SK-N-SH treated with all-trans-retinoic acid at 6 μM for 48 hours (cell line): ENCODE data around the gene EHMT2.
"Not testable (repeated sequence)": the region's sequence is repeated elsewhere in the genome, so short reads cannot be mapped to it uniquely, and the experiment has no call there.

Experiments used
- ARNTL ChIP-seq: fragments of 450-650 bp; formaldehyde crosslinking; IDR thresholded peaks from 2 replicates; pipeline ENCODE4 v1.5.0; 2020; ENCODE audit warnings: low read depth, mild to moderate bottlenecking, moderate library complexity, borderline replicate concordance
- CSRNP3 ChIP-seq: fragments of 250-450 bp; sonication (Bioruptor Pico); IDR thresholded peaks from 2 replicates; pipeline ENCODE4 v1.5.1; 2021; ENCODE audit warnings: mild to moderate bottlenecking, moderate library complexity
- ESRRG ChIP-seq: fragments of 250-450 bp; sonication (Bioruptor Pico); IDR thresholded peaks from 2 replicates; pipeline ENCODE4 v1.6.1; 2021; ENCODE audit warnings: mild to moderate bottlenecking
- OSR1 ChIP-seq: fragments of 250-450 bp; sonication (Bioruptor Pico); IDR thresholded peaks from 2 replicates; pipeline ENCODE4 v1.8.0; 2022; ENCODE audit warnings: moderate library complexity, mild to moderate bottlenecking, inconsistent platforms
- TOX ChIP-seq: fragments of 250-450 bp; sonication (Bioruptor Pico); IDR thresholded peaks from 2 replicates; pipeline ENCODE4 v1.8.0; 2021; ENCODE audit warnings: mild to moderate bottlenecking, moderate library complexity, borderline replicate concordance
- ZFP30 ChIP-seq: fragments of 450-650 bp; formaldehyde crosslinking; IDR thresholded peaks from 2 replicates; pipeline ENCODE4 v1.5.0; 2022; ENCODE audit warnings: mild to moderate bottlenecking, moderate library complexity
- ZNF70 ChIP-seq: fragments of 450-650 bp; formaldehyde crosslinking; IDR thresholded peaks from 2 replicates; pipeline ENCODE4 v1.5.0; 2020; ENCODE audit warnings: mild to moderate bottlenecking, moderate library complexity
- ZNF8 ChIP-seq: fragments of 450-650 bp; formaldehyde crosslinking; IDR thresholded peaks from 2 replicates; pipeline ENCODE4 v1.5.0; 2020; ENCODE audit warnings: mild to moderate bottlenecking, moderate library complexity
- TF ChIP-seq, protein P1 (sequence below): fragments of 250-450 bp; sonication (Bioruptor Pico); IDR thresholded peaks from 2 replicates; pipeline ENCODE4 v1.8.0; 2020; ENCODE audit warnings: mild to moderate bottlenecking, moderate library complexity, borderline replicate concordance
- TF ChIP-seq, protein P2 (sequence below): fragments of 250-450 bp; sonication (Bioruptor Pico); IDR thresholded peaks from 2 replicates; pipeline ENCODE4 v1.5.0; 2020; ENCODE audit warnings: mild to moderate bottlenecking, moderate library complexity

DNA sequence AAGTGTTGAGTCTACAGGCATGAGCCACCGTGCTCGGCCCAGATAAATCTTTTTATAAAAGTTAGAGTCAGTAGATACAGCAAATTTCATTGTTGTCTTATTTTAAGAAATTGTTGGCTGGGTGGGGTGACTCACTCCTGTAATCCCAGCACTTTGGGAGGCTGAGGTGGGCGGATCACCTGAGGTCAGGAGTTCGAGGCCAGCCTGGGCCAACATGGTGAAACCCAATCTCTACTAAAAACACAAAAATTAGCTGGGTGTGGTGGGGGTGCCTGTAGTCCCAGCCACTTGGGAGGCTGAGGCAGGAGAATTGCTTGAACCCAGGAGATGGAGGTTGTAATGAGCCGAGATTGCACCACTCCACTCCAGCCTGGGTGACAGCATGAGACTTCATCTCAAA is 10.8 kb upstream of the EHMT2 start:
- not testable (repeated sequence) for TF ChIP-seq TOX (CRISPR knock-in tag); OSR1 (CRISPR knock-in tag); ZFP30 (CRISPR knock-in tag); ZNF8 (CRISPR knock-in tag); ZNF70 (CRISPR knock-in tag); ESRRG; ARNTL; CSRNP3 (CRISPR knock-in tag)
- TF ChIP-seq, protein P1, sequence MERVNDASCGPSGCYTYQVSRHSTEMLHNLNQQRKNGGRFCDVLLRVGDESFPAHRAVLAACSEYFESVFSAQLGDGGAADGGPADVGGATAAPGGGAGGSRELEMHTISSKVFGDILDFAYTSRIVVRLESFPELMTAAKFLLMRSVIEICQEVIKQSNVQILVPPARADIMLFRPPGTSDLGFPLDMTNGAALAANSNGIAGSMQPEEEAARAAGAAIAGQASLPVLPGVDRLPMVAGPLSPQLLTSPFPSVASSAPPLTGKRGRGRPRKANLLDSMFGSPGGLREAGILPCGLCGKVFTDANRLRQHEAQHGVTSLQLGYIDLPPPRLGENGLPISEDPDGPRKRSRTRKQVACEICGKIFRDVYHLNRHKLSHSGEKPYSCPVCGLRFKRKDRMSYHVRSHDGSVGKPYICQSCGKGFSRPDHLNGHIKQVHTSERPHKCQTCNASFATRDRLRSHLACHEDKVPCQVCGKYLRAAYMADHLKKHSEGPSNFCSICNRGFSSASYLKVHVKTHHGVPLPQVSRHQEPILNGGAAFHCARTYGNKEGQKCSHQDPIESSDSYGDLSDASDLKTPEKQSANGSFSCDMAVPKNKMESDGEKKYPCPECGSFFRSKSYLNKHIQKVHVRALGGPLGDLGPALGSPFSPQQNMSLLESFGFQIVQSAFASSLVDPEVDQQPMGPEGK (CRISPR knock-in tag), result not testable (repeated sequence)
- TF ChIP-seq, protein P2, sequence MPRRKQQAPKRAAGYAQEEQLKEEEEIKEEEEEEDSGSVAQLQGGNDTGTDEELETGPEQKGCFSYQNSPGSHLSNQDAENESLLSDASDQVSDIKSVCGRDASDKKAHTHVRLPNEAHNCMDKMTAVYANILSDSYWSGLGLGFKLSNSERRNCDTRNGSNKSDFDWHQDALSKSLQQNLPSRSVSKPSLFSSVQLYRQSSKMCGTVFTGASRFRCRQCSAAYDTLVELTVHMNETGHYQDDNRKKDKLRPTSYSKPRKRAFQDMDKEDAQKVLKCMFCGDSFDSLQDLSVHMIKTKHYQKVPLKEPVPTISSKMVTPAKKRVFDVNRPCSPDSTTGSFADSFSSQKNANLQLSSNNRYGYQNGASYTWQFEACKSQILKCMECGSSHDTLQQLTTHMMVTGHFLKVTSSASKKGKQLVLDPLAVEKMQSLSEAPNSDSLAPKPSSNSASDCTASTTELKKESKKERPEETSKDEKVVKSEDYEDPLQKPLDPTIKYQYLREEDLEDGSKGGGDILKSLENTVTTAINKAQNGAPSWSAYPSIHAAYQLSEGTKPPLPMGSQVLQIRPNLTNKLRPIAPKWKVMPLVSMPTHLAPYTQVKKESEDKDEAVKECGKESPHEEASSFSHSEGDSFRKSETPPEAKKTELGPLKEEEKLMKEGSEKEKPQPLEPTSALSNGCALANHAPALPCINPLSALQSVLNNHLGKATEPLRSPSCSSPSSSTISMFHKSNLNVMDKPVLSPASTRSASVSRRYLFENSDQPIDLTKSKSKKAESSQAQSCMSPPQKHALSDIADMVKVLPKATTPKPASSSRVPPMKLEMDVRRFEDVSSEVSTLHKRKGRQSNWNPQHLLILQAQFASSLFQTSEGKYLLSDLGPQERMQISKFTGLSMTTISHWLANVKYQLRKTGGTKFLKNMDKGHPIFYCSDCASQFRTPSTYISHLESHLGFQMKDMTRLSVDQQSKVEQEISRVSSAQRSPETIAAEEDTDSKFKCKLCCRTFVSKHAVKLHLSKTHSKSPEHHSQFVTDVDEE (CRISPR knock-in tag), result not testable (repeated sequence)
